ENCODE data around the gene TBC1D16.

Gene TBC1D16

DNA sequence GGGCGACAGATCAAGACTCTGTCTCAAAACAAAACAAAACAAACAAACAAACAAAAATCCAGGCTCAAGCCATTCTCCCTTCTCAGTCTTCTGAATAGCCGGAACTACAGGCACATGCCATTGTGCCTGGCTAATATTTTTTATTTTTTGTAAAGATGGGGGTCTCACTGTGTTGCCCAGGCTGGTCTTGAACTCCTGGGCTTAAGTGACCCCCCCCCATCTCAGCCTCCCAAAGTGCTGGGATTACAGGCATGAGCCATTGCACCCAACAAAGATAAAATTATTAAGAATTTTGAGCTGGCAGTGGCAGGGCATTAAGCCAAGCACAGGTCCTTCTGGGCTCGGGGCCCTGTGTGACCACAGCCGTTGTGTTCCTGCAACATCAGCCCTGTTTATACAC lies 126.6 kb downstream of the TBC1D16 start:
- Histone ChIP-seq H3K9ac (ENCODE audit: low read depth, low read length) (no peak overlapping the region), H4K20me1 (ENCODE audit: insufficient read depth, low read length) (no peaks in the 10 kb centered on the region), H3K27me3 (ENCODE audit: insufficient read depth, low read length, poor library complexity) (no peaks in the 10 kb centered on the region), H3K27ac (ENCODE audit: low read length) (no peak overlapping the region), H3K4me3 (ENCODE audit: low read depth in 1 of 2, low read length in 2 of 2) (no peak overlapping the region), H2AFZ (ENCODE audit: low read depth, low read length) (no peak overlapping the region), H3K9me3 (ENCODE audit: insufficient read depth, low read length, severe bottlenecking) (no peaks in the 10 kb centered on the region), H3K79me2 (ENCODE audit: insufficient read depth, low read length) (no peaks in the 10 kb centered on the region), H3K36me3 (ENCODE audit: insufficient read depth, low read length) (no peaks in the 10 kb centered on the region), H3K4me2 (ENCODE audit: insufficient read depth, low read length) (no peak overlapping the region), H3K4me1 (ENCODE audit: insufficient read depth, low read length) (no peaks in the 10 kb centered on the region)
- TF ChIP-seq, protein P1, sequence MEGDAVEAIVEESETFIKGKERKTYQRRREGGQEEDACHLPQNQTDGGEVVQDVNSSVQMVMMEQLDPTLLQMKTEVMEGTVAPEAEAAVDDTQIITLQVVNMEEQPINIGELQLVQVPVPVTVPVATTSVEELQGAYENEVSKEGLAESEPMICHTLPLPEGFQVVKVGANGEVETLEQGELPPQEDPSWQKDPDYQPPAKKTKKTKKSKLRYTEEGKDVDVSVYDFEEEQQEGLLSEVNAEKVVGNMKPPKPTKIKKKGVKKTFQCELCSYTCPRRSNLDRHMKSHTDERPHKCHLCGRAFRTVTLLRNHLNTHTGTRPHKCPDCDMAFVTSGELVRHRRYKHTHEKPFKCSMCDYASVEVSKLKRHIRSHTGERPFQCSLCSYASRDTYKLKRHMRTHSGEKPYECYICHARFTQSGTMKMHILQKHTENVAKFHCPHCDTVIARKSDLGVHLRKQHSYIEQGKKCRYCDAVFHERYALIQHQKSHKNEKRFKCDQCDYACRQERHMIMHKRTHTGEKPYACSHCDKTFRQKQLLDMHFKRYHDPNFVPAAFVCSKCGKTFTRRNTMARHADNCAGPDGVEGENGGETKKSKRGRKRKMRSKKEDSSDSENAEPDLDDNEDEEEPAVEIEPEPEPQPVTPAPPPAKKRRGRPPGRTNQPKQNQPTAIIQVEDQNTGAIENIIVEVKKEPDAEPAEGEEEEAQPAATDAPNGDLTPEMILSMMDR (IDR thresholded peaks at IDR 0.05; ENCODE audit: borderline replicate concordance, extremely low read depth, low read length, poor library complexity, severe bottlenecking), result no peak
- no peak for TF ChIP-seq EZH2 (IDR thresholded peaks at IDR 0.05; ENCODE audit: borderline replicate concordance, low read depth, low read length, severe bottlenecking)
- DNase-seq (no peak), ATAC-seq (ENCODE audit: insufficient read depth, low read depth) (no peak)

DNA sequence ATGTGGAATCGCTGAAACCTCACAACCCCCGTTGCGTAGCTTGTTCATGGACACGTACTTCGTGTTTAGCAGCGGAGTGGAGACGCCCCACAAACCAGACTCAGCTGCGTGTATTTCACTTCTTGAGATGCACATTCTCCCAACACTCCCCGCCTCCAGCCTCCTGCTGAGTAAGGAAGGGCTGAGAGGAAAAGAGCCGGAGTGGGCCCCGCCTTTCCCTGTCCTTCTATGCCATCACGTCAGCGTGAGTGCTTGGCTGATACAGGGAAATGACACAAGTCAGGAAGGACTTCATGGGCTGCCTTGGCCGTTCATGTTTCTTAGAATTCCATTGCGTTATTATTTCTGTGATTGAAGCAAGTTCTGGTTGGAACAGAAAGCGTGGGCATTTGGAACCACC lies 127.8 kb downstream of the TBC1D16 start:
- no peak for ATAC-seq (ENCODE audit: insufficient read depth, low read depth)
- no peaks in the 10 kb centered on the region for H4K20me1 ChIP-seq (ENCODE audit: insufficient read depth, low read length)
- no peaks in the 10 kb centered on the region for H3K4me1 ChIP-seq (ENCODE audit: insufficient read depth, low read length)
- no peak for DNase-seq
- H3K27me3 ChIP-seq (ENCODE audit: insufficient read depth, low read length, poor library complexity), result no peaks in the 10 kb centered on the region
- H3K4me2 ChIP-seq (ENCODE audit: insufficient read depth, low read length), result no peak overlapping the region
- no peaks in the 10 kb centered on the region for H3K36me3 ChIP-seq (ENCODE audit: insufficient read depth, low read length)
- no peak overlapping the region for H3K4me3 ChIP-seq (ENCODE audit: low read depth in 1 of 2, low read length in 2 of 2)
- H3K9me3 ChIP-seq (ENCODE audit: insufficient read depth, low read length, severe bottlenecking), result no peaks in the 10 kb centered on the region
- no peaks in the 10 kb centered on the region for H3K79me2 ChIP-seq (ENCODE audit: insufficient read depth, low read length)
- TF ChIP-seq EZH2 (IDR thresholded peaks at IDR 0.05; ENCODE audit: borderline replicate concordance, low read depth, low read length, severe bottlenecking), result no peak
- TF ChIP-seq, protein P1 (IDR thresholded peaks at IDR 0.05; ENCODE audit: borderline replicate concordance, extremely low read depth, low read length, poor library complexity, severe bottlenecking), result no peak
- H3K27ac ChIP-seq (ENCODE audit: low read length), result no peak overlapping the region
- H3K9ac ChIP-seq (ENCODE audit: low read depth, low read length), result no peak overlapping the region
- H2AFZ ChIP-seq (ENCODE audit: low read depth, low read length), result no peak overlapping the region

DNA sequence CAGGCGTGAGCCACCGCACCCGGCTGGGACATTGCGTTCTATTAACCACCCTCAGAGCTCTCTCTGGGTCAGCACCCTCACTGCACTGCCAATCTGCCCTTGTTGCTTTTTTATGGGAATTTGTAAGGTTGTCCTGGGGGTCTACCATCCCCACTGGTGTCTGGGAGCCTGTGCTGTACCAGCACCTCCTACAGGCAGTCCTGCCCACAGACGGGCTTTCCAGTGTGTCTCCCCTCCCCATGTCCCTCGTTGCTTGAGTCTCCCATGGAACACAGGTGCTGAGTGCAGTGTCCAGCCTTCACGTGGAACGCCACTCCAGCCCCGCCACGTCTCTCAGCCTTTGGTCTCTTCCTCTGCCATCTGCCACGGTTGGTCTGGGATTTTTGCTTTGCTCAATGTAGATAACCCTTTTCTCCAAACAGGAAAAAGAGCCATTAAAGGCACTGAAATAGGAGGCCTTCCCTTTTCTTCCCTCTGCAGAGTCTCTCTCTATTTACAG lies 128.4 kb downstream of the TBC1D16 start:
- TF ChIP-seq, protein P1 (IDR thresholded peaks at IDR 0.05; ENCODE audit: borderline replicate concordance, extremely low read depth, low read length, poor library complexity, severe bottlenecking), result no peak
- TF ChIP-seq EZH2 (IDR thresholded peaks at IDR 0.05; ENCODE audit: borderline replicate concordance, low read depth, low read length, severe bottlenecking), result no peak

DNA sequence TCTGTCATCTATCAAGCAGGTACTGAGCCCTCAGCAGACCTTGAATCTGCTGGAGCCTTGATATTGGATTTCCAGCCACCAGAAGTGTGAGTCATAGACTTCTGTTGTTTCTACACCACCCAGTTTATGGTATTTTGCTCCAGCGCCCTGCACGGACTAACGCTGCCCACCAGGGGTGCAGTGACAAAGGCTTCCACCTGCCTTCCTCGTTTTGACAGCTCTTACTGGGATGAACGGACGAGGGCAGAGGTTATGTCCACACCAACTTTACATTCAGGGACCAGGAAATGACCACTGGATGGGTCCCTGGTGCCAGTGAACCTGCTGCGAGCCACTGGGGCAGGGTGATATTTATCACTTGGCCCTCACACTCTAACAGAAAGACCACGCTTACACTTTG lies 129.8 kb downstream of the TBC1D16 start:
- TF ChIP-seq, protein P1 (IDR thresholded peaks at IDR 0.05; ENCODE audit: borderline replicate concordance, extremely low read depth, low read length, poor library complexity, severe bottlenecking), result peak; percentile 48
- no peak for TF ChIP-seq EZH2 (IDR thresholded peaks at IDR 0.05; ENCODE audit: borderline replicate concordance, low read depth, low read length, severe bottlenecking)
- no peak overlapping the region for H3K4me2 ChIP-seq (ENCODE audit: insufficient read depth, low read length)
- H3K36me3 ChIP-seq (ENCODE audit: insufficient read depth, low read length), result no peaks in the 10 kb centered on the region
- H3K27me3 ChIP-seq (ENCODE audit: insufficient read depth, low read length, poor library complexity), result peaks cover 5% of the 10 kb centered on the region
- H3K9me3 ChIP-seq (ENCODE audit: insufficient read depth, low read length, severe bottlenecking), result no peaks in the 10 kb centered on the region
- DNase-seq, result no peak
- no peaks in the 10 kb centered on the region for H3K79me2 ChIP-seq (ENCODE audit: insufficient read depth, low read length)
- no peaks in the 10 kb centered on the region for H3K4me1 ChIP-seq (ENCODE audit: insufficient read depth, low read length)
- peak; percentile 64; the same call in 2 of the 3 replicates for ATAC-seq (ENCODE audit: insufficient read depth, low read depth)
- H3K27ac ChIP-seq (ENCODE audit: low read length), result no peak overlapping the region
- H3K9ac ChIP-seq (ENCODE audit: low read depth, low read length), result no peak overlapping the region
- no peak overlapping the region for H2AFZ ChIP-seq (ENCODE audit: low read depth, low read length)
- no peaks in the 10 kb centered on the region for H4K20me1 ChIP-seq (ENCODE audit: insufficient read depth, low read length)
- no peak overlapping the region for H3K4me3 ChIP-seq (ENCODE audit: low read depth in 1 of 2, low read length in 2 of 2)

More for the DNA sequence above, 128.4 kb downstream of the TBC1D16 start:
- Histone ChIP-seq H3K9ac (ENCODE audit: low read depth, low read length) (no peak overlapping the region), H2AFZ (ENCODE audit: low read depth, low read length) (no peak overlapping the region), H3K4me2 (ENCODE audit: insufficient read depth, low read length) (no peak overlapping the region), H3K9me3 (ENCODE audit: insufficient read depth, low read length, severe bottlenecking) (no peaks in the 10 kb centered on the region), H3K4me1 (ENCODE audit: insufficient read depth, low read length) (no peaks in the 10 kb centered on the region), H3K27ac (ENCODE audit: low read length) (no peak overlapping the region), H3K4me3 (ENCODE audit: low read depth in 1 of 2, low read length in 2 of 2) (no peak overlapping the region), H3K27me3 (ENCODE audit: insufficient read depth, low read length, poor library complexity) (no peaks in the 10 kb centered on the region), H3K79me2 (ENCODE audit: insufficient read depth, low read length) (no peaks in the 10 kb centered on the region), H3K36me3 (ENCODE audit: insufficient read depth, low read length) (no peaks in the 10 kb centered on the region), H4K20me1 (ENCODE audit: insufficient read depth, low read length) (no peaks in the 10 kb centered on the region)
- DNase-seq (no peak), ATAC-seq (ENCODE audit: insufficient read depth, low read depth) (no peak)
